Common myeloid progenitor, CD34-positive (primary cell): ENCODE measurements around the gene KLHL13.

Experiments
- CTCF ChIA-PET: fragments of 350-600 bp; sonication (Branson Sonifier 250); formaldehyde crosslinking; loops from one replicate; lab custom pipeline; 2021; ENCODE audit warnings: antibody characterized with exemption; lab: Charles Lee
- POLR2A ChIA-PET: fragments of 350-600 bp; sonication (Branson Sonifier 250); formaldehyde crosslinking; loops from one replicate; lab custom pipeline; 2021; ENCODE audit warnings: antibody characterized with exemption; lab: Charles Lee
- DNase-seq, 3 donors: peaks; one replicate each; pipeline versions ENCODE4 v3.0.0 to v3.0.0-alpha.2; 2013
- H3K27ac ChIP-seq, 2 experiments: 1 replicate in 1 of 2; 2 replicates in 1 of 2; pipeline ENCODE4 v1.7.0; 2013; ENCODE audit warnings: inconsistent platforms in 2 of 2, low read length in 2 of 2, mild to moderate bottlenecking in 2 of 2, low read depth in 1 of 2, moderate library complexity in 1 of 2; ENCODE audit not compliant: severe bottlenecking in 2 of 2, insufficient read depth in 1 of 2, poor library complexity in 1 of 2
- H3K27me3 ChIP-seq, 5 experiments: replicated peaks in 2 of 5; 1 replicate in 3 of 5; 2 replicates in 2 of 5; pipeline versions ENCODE4 v1.6.1 to v1.7.0; 2013; ENCODE audit warnings: low read length in 4 of 5, mild to moderate bottlenecking in 2 of 5, moderate library complexity in 2 of 5, inconsistent platforms in 1 of 5; ENCODE audit not compliant: insufficient read depth in 5 of 5, control insufficient read depth in 4 of 5
- H3K36me3 ChIP-seq, 4 experiments: 1 replicate in 2 of 4; 2 replicates in 2 of 4; pipeline versions ENCODE4 v1.6.1 to v1.7.0; 2013; ENCODE audit warnings: low read length in 3 of 4, control low read depth in 1 of 4, mild to moderate bottlenecking in 1 of 4; ENCODE audit not compliant: control insufficient read depth in 4 of 4, insufficient read depth in 4 of 4
- H3K4me1 ChIP-seq, 4 experiments: 1 replicate in 3 of 4; 2 replicates in 1 of 4; pipeline versions ENCODE4 v1.6.1 to v1.7.1; 2013; ENCODE audit warnings: low read length in 3 of 4, mild to moderate bottlenecking in 3 of 4, control low read depth in 1 of 4, inconsistent platforms in 1 of 4, moderate library complexity in 1 of 4; ENCODE audit not compliant: control insufficient read depth in 4 of 4, insufficient read depth in 4 of 4; ENCODE audit errors: control extremely low read depth in 1 of 4
- H3K4me3 ChIP-seq, 7 experiments: 1 replicate in 4 of 7; 2 replicates in 3 of 7; pipeline versions ENCODE4 v1.5.1 to v1.7.0; 2013; ENCODE audit warnings: mild to moderate bottlenecking in 7 of 7, low read length in 6 of 7, moderate library complexity in 6 of 7, inconsistent platforms in 2 of 7, low read depth in 2 of 7, control low read depth in 1 of 7; ENCODE audit not compliant: insufficient read depth in 4 of 7, control insufficient read depth in 1 of 7; ENCODE audit errors: extremely low read depth in 1 of 7
- H3K9me3 ChIP-seq, 5 experiments: 1 replicate in 4 of 5; 2 replicates in 1 of 5; pipeline versions ENCODE4 v1.6.1 to v1.7.1; 2013; ENCODE audit warnings: low read length in 4 of 5, mild to moderate bottlenecking in 2 of 5, inconsistent platforms in 1 of 5, low read depth in 1 of 5, moderate library complexity in 1 of 5; ENCODE audit not compliant: control insufficient read depth in 4 of 5, insufficient read depth in 2 of 5; ENCODE audit errors: control extremely low read depth in 1 of 5
- WGBS: methylation state at CpG from one replicate; pipeline ENCODE4 v1.1.5; 2013; ENCODE audit not compliant: insufficient coverage; 5-methylcytosine and 5-hydroxymethylcytosine counted together

The KLHL13 gene

DNA sequence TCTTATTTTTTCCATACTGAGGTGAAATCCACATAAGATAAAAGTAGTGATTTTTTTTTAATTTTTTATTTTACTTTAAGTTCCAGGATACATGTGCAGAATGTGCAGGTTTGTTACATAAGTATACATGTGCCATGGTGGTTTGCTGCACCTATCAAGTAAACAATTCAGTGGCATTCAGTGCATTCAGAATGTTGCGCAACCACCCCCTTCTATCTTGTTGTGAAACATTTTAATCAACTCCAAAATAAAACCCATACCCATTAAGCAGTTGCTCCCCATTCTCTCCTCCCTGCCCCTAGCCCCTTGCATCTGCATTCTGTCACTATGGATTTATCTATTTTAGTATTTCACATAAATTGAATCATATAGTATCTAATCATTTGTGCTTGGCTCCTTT lies 121.2 kb downstream of the KLHL13 start:
- H3K27me3 ChIP-seq: no peaks in the 10 kb centered on the region
- ChIA-PET CTCF (no interaction called here), POLR2A (no interaction called here)
- no peaks in the 10 kb centered on the region for H3K9me3 ChIP-seq
- WGBS: 80% methylated on average over 1 of the region's 1 CpG
- H3K4me1 ChIP-seq: no peaks in the 10 kb centered on the region
- no peaks in the 10 kb centered on the region for H3K36me3 ChIP-seq
- no peak overlapping the region for H3K27ac ChIP-seq
- DNase-seq: no peak
- H3K4me3 ChIP-seq: no peak overlapping the region

DNA sequence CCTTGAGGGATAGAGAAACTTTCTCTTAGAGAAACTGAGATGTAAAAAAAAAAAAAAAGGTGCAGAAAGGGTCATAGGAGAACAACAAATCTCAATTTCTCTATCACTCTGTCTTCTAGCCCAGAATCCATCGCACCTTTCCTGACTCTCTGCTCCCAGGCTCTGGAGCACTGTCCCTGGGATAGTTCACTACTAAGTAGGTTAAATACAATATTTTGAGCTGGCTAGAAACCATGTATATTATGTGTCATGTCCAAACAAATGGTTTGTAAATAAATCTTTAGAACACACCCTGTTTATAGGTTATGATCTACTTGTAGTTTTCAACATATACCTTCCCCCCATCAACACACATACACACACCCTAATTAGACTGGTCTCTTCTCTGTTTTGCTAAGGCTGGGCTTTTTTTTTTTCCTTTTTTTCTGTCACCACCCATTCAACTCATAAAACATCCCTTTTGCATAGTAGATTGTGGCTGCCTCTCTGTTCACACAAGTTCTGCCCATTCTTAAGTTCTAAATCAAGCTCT lies 124.4 kb downstream of the KLHL13 start:
- DNase-seq: no peak
- Histone ChIP-seq H3K27ac (no peak overlapping the region), H3K4me3 (no peak overlapping the region), H3K27me3 (no peaks in the 10 kb centered on the region), H3K9me3 (no peaks in the 10 kb centered on the region), H3K4me1 (no peaks in the 10 kb centered on the region), H3K36me3 (no peaks in the 10 kb centered on the region)
- no CpG with 5 or more reads among the region's 1 CpG for WGBS
- ChIA-PET POLR2A (no interaction called here), CTCF (no interaction called here)

DNA sequence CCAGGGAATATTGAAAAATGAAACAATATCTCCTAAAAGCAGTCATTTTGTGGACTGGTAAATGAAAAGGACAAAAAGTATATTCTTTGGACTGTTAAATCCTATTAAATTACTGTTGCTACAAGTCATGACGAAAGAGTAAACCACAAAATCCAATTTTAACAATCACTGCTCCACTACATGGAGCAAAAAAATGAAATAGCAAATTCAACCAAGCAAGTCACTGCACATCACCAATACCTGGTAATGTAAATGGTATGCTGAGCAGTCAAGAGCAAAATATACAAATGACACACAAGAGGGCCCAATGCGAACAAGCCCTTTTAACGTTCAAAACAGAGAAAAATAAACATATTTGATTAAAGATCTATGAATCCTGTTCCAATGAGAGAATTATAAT lies 126.2 kb downstream of the KLHL13 start:
- Histone ChIP-seq H3K9me3 (no peaks in the 10 kb centered on the region), H3K27me3 (no peaks in the 10 kb centered on the region), H3K4me3 (no peak overlapping the region), H3K27ac (no peak overlapping the region), H3K4me1 (no peaks in the 10 kb centered on the region), H3K36me3 (no peaks in the 10 kb centered on the region)
- ChIA-PET CTCF (no interaction called here), POLR2A (no interaction called here)
- no CpG with 5 or more reads among the region's 3 CpGs for WGBS
- DNase-seq: no peak

DNA sequence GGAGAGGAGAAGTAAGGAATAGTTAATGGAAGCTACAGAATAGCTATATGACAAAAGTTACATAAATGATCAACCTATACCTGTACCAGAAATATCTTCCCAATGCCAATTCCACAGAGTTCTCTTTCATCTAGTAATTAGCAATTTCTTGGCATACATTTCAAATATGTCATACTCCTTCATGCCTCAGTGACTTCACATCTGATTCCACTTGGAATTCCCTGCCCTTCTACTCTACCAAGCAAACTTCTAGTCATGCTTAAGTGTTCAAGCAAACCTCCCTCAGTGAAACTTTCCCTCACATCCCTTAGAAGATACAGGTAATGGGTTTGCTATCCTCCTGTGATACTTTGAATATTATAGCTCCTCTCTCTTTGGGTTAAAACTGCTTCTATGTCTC lies 127.1 kb downstream of the KLHL13 start:
- H3K9me3 ChIP-seq: no peaks in the 10 kb centered on the region
- H3K4me1 ChIP-seq: no peaks in the 10 kb centered on the region
- no peak overlapping the region for H3K27ac ChIP-seq
- no peaks in the 10 kb centered on the region for H3K36me3 ChIP-seq
- no peaks in the 10 kb centered on the region for H3K27me3 ChIP-seq
- ChIA-PET POLR2A (interaction anchor here (0.7 kb wide), 1 partner anchor 597 kb away, joined by 7 read pairs; no protein-coding TSS in a partner anchor), CTCF (no interaction called here)
- H3K4me3 ChIP-seq: no peak overlapping the region
- no peak for DNase-seq

DNA sequence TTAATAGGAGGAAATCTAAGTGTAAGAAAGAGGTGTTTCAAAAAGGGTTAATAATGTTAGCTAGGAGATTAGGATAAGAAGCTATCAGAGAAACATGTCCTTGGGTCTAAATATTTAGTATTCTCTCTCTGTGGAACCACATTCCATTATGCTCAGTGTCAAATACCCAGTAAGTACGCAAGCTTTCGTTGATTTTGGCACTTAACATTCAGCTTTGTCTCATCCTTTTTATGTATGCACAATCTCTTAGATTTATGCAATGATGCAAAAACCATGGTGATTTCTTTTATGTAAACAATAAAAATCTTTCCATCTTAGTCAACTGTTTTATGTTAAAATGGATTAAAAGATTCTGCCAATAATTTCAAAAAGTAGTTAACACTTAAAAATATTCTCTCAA lies 129.2 kb downstream of the KLHL13 start:
- CTCF ChIA-PET: no interaction called here

DNA sequence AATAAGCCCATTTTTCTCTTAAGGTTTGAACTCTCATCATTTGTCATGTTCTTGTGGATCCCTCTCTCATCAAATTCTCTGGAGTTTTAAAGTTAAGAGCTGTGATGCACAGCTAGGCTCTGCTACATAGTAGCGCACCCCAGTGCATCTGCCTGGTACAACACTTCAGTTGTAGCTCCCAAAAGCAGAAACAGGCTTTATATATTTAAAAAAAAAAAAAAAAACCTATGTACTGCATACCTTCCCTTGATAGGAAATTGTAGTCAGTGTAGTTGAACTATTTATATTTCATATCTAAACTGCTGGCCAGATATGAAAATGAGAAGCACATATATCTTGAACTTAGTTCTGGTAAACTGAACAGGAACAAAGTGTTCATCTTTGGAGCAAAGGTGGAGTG lies 131.4 kb downstream of the KLHL13 start:
- H3K9me3 ChIP-seq: no peaks in the 10 kb centered on the region
- no peak overlapping the region for H3K27ac ChIP-seq
- H3K4me1 ChIP-seq: no peaks in the 10 kb centered on the region
- DNase-seq: peak in 2 of 3 donors; percentile 4 to 8
- ChIA-PET POLR2A (no interaction called here), CTCF (no interaction called here)
- no peaks in the 10 kb centered on the region for H3K27me3 ChIP-seq
- H3K36me3 ChIP-seq: no peaks in the 10 kb centered on the region
- no peak overlapping the region for H3K4me3 ChIP-seq
- no CpG with 5 or more reads among the region's 1 CpG for WGBS

More for the DNA sequence above, 129.2 kb downstream of the KLHL13 start:
- Histone ChIP-seq H3K4me1 (no peaks in the 10 kb centered on the region), H3K36me3 (no peaks in the 10 kb centered on the region), H3K27ac (no peak overlapping the region), H3K9me3 (no peaks in the 10 kb centered on the region), H3K27me3 (no peaks in the 10 kb centered on the region), H3K4me3 (no peak overlapping the region)
- POLR2A ChIA-PET: no interaction called here
- no CpG with 5 or more reads among the region's 2 CpGs for WGBS
- no peak for DNase-seq

DNA sequence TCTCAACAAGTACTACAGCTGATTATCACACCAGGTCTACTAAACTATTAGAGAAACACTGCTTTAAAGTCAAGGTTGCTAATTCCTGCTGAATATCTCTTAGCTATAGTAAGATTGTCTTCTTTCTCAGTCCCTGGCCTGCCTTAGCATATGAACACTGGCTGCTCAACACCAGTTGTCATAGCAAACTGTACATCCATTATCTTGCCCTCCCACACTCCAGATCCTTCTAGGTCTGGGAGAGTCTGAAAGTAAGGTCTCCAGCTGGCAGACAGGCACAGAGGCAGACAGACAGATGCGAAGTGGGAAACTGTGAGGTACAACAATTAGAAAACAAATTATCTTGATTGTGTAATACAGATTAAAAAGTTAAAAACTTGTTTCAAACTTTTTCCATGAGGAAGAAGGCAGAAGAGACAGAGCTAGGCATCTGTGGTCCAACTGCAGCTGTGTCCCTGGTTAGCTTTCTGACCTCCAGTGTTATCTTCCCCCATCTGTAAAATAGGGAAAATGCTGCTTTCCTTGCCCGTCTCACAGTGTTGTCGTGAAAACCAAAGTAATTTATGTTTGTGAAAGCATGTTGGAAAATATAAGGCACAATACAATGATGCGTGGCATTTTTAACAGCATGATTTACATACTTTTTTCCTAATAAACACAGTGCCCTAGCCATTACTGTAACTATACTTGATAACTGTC lies 133.8 kb downstream of the KLHL13 start:
- CTCF ChIA-PET: no interaction called here
- Histone ChIP-seq H3K9me3 (no peaks in the 10 kb centered on the region), H3K4me1 (no peaks in the 10 kb centered on the region), H3K4me3 (no peak overlapping the region), H3K27me3 (no peaks in the 10 kb centered on the region), H3K36me3 (no peaks in the 10 kb centered on the region), H3K27ac (no peak overlapping the region)
- no CpG with 5 or more reads among the region's 4 CpGs for WGBS
- DNase-seq: peak in 1 of 3 donors; percentile 3
- POLR2A ChIA-PET: interaction anchor here (0.6 kb wide), 1 partner anchor 488 kb away, joined by 3 read pairs; no protein-coding TSS in a partner anchor
